ENCODE measurements around the gene MYO9B.
"Not testable (repeated sequence)": the region's sequence is repeated elsewhere in the genome, so short reads cannot be mapped to it uniquely, and the experiment has no call there.

MYO9B gene

DNA sequence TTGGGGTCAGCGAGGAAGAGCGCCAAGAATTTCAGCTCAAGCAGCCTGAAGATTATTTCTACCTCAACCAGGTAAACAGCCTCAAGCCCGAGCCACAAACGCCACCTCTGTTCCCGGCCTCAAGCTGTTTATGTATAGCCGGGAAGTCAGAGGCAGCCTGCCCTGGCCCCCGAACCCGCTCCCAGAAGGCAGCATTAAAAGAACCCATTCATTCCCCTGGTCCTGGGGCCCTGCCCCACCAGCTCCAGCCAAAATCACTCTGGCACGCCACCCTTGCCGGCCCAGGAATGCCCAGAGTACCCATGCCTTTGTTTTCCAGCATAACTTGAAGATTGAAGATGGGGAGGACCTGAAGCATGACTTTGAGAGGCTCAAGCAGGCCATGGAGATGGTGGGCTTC, 78.4 kb downstream of the MYO9B start:
- no peak for DNase-seq

DNA sequence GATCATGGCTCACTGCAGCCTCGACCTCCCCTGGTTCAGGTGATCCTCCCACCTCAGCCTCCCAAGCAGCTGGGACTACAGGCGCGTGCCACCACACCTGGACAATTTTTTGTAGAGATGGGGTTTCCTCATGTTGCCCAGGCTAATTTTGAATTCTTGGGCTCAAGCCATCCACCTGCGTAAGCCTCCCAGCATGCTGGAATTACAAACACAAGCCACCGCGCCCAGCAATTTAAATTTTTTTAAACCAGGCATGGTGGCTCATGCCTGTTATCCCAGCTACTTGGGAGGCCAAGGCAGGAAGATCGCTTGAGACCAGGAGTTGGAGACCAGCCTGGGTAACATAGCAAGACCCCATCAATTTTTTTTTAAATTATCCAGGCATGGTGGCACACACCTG, 79.7 kb downstream of the MYO9B start:
- DNase-seq, result no peak

DNA sequence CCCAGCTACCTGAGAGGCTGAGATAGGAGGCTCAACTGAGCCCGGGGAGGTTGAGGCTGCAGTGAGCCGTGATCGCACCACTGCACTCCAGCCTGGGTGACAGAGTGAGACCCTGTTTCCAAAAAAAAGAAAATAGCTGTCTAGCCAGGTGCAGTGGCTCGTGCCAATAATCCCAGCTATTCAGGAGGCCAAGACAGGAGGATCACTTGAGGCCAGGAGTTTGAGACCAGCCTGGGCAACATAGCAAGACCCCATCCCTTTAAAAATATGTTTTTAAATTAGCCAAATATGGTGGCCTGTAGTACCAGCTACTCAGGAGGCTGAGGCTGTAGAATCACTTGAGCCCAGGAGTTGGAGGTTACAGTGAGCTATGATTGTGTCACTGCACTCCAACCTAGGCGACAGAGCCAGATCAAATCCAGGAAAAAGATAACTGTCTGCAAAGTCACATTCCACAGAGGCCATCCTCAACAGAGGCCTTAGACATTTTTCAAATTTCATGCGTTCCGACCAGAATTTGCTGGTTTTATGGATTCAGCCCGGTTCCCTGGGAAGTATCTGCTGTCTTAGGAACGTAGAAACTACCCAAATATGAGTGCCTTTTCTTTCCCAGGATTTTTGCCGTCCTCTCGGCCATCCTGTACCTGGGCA, 80.8 kb downstream of the MYO9B start:
- DNase-seq, result no peak

DNA sequence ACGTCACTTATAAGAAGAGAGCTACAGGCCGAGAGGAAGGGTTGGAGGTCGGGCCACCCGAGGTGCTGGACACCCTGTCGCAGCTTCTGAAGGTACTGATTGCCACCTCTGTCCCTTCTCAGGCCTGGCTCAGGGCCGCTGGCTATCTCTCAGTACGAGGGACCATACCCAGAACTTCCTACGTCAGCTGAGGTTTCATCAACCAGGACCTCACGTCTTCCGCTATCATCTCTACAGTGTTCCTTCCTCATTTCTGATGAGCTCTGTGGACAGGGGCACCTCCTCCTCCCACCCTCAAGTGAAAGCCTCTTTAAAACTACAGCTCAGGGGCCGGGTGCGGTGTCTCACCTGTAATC, 81.3 kb downstream of the MYO9B start:
- DNase-seq, result no peak

DNA sequence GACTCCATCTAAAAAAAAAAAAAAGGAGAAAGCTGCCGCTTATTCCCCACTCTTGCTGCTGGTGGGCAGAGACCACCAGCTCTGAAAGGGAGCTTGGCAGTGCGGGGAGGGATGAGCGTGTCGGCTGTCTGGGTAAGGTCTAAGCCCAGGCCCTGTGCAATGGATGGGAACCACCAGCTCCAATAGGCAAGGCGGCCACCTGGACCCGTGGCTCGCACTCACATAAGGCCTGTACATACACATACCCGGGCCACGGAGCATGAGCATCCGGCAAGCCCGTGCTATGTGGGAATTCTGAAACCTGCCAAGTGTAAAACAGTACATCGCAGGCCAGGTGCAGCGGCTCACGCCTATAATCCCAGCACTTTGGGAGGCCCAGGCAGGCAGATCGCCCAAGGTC, 83.0 kb downstream of the MYO9B start:
- DNase-seq, result no peak

DNA sequence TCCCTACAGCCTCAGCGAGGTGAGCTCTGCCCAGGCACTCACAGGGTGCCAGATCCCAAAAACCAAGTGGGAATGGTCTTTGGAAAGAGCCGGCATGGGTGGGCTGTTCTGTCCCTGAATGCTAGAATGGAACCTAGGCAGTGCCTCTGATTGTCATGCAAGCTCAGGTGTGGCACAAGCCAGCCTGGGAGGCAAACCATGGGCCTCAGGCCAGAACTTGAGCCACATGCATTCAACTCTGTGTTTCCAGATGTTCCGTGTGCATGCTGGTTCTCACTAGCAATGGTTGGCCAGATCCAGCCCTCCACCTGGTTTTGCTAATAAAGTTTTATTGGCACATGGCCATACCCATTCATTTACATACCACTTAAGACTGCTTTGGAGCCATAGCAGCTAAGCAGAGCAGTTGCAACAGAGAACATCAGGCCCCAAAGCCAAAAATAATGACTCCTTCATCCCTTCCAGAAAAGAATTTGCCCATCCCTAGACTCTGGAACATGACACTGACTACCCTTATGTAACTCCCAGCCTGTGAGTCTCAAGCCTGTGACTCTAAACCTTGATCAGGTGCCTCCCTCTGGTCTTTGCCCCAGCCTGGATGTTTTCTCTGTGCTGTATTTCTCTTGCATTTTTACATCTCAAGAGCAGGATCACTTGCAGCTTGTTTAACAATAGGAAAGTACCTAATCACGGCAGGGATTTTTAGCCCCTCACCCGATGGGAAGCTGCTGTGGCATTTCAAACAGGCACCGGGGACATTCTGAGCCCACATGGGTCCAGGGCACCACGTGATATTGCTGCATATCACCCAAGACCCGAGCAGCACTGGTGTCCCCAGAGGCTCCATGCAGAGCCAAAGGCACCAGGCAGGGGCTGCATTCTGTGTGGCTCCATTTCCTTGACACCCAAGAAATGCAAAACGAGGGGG, 84.2 kb downstream of the MYO9B start:
- DNase-seq, result no peak

DNA sequence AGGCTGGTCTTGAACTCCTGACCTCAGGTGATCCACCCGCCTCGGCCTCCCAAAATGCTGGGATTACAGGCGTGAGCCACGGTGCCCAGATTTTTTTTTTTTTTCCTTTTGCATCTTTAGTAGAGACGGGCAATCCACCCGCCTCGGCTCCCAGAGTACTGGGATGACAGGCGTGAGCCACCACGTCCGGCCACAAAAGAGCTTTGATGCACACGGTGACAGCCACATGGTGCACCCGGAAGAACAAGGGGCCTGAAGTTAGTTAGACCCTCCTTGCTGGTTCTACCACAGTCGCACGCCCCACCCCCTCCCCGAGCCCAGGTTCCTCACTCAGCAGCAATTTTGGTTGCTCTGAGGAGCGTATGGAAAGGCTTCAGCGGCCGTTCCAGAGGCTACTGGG, 85.3 kb downstream of the MYO9B start:
- no peak for DNase-seq

DNA sequence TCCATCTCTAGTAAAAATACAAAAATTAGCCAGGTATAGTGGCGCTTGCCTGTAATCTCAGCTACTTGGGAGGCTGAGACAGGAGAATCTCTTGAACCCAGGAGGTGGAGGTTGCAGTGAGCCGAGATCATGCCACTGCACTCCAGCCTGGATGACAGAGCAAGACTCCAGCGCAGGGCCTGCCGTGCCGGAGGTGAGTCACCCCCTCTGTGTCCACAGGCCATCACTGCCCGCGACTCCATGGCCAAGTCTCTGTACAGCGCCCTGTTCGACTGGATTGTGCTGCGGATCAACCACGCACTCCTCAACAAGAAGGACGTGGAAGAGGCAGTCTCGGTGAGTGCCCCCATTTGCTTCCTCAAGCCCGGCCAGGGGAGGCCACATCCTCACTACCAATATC, 86.6 kb downstream of the MYO9B start:
- not testable (repeated sequence) for DNase-seq

DNA sequence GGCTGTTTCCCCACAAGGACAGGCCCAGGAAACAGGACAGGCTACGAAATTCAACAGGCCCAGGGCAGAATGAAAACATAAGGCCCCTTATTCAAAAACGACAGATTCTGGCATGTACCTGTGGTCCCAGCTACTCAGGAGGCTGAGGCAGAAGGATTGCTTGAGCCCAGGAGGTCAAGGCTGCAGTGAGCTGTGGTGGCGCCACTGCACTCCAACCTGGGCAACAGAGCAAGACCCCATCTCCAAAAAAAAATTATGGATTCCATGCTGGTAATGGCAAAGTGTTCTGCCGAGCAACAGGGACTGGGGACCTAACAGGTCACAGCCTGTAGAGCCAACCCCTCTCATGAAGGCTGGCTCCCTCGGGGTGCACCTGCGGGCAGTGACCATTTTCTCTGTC, 87.0 kb downstream of the MYO9B start:
- no peak for DNase-seq

DNA sequence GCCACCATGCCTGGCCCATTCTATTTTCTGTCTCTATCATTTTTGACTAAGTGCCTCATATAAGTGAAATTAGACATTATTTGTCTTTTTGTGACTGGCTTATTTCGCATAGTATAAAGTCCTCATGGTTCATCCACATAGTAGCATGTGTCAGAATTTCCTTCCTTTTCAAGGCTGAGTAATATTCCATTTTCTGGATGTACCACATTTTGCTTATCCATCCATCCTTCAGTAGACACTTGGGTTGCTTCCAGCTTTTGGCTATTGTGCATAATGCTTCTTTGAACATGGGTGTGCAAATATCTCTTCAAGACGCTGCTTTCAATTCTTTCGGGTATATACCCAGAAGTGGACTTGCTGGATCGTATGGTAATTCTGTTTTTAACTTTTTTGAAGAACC, 88.1 kb downstream of the MYO9B start:
- no peak for DNase-seq

DNA sequence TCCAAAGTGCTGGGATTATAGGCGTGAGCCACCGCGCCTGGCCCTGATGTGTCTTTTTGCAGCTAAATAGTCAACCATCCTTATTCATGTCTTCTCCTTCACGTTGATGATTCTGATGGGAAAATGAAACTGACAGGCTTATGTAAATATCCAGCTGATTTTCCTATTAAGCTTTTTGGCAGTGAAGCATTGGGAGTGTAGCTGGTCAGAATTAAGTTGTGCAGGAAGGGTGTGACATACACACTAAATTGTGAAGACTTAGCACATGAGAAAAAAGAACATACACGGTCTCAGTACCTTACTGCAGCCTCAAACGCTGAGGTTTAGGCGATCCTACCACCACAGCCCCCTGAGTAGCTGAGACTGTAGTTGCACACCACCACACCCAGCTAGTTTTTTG, 89.1 kb downstream of the MYO9B start:
- DNase-seq, result no peak

DNA sequence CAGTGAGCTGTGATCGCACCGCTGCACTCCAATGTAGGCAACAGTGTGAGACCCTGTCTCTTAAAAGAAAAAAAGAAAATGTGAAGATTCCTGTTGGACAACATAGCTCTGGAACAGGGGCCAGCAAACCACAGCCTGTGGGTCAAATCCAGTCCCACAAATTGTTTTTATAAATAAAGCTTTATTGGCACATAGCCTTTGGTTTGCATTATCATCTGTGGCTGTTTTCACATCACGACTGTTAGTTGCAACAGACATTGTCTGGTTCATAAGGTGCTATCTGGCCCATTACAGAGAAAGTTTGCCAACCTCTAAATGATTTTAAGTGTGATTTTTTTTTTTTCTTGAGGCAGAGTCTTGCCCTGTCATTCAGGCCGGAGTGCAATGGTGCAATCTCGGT, 90.1 kb downstream of the MYO9B start:
- no peak for DNase-seq

DNA sequence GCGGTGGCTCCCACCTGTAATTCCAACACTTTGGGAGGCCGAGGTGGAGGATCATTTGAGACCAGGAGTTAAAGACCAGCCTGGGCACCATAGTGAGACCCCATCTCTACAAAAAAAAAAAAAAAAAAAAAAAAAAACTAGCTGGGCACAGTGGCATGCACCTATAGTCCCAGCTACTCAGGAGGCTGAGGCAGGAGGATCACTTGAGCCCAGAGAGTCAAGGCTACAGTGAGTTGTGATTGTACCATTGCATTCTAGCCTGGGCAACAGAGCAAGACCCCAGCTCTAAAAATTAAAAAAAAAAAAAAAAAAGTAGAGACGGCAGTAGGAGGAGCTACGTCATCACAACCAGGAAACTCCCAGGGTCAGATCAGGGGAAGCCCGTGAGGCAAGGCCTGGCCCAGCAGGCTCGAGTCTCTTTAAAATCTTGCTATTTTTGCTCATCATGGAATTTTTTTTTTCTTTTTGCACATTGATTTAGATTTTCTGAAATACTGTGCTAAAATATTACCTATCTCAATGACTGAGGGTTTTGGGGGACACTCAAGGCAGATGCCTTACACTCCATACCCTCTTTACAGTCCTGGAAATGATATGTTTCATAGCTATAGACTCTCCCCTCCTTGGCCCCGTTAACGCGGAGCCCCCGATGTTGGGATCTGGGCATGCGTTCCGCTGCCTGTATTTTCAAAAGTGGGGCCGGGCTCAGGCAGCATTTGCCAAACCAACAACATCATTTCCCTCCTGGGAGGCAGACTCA, 95.1 kb downstream of the MYO9B start:
- DNase-seq, result no peak

DNA sequence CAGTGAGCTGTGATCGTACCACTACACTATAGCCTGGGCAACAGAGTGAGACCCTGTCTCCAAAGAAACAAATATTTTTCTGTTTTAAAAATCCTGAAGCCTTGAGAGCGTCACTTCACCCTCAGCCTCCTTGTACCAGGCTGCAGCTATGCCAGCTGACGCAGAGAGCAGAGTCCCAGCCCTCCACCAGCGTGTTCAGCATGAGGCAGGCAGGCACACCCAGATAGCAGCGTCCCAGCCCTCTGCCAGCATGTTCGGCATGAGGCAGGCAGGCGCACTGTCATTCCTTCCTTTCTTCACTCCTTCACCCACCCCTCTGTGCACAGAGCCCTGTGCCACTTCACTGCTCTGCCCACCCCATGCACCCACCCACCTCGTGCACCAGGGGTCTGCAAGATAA, 96.3 kb downstream of the MYO9B start:
- no peak for DNase-seq

DNA sequence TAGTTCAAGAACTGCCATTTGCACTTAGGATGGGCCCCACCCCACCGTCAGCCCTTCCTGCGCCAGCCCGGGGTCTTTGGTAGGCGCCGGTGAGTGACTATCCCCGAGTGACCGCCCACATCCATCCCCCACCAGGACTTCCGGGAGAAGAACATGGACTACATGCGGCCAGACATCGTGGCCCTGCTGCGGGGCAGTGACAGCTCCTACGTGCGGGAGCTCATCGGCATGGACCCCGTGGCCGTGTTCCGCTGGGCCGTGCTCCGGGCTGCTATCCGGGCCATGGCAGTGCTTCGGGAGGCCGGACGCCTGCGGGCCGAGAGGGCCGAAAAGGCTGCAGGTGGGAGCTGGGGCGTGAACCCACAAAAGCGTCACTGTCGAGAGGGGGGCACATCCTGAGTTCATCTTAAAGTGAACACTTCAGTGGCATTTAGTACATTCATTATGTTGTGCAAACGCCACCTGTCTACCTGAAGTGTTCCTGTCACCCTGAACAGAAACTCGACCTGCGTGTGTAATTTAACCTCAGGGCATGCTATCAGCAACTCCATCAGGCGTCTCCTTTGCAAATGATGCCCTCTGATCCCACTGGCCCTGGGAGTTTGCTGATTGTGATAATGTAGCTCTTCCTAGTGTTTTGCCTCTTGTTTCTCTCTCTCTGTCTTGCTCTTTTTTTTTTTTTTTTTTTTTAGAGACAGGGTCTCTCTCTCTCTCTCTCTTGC, 97.2 kb downstream of the MYO9B start:
- no peak for DNase-seq

DNA sequence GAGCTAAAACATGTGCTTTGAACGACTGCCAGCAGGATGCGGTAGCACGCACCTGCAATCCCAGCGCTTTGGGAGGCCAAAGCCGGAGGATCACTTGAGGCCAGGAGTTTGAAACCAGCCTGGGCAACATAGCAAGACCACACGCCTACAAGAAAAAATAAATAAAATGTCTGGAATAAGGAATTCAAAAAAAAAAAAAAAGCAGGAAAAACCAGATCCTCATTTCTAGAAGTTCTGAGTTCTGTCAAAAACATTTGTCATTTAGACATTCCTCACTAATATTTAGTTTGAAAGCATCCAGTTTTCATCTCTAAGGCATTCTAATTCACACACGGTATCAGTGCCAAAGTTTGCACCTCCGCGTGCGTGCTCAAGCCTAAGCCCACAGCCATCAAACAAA, 102.7 kb downstream of the MYO9B start:
- no peak for DNase-seq

DNA sequence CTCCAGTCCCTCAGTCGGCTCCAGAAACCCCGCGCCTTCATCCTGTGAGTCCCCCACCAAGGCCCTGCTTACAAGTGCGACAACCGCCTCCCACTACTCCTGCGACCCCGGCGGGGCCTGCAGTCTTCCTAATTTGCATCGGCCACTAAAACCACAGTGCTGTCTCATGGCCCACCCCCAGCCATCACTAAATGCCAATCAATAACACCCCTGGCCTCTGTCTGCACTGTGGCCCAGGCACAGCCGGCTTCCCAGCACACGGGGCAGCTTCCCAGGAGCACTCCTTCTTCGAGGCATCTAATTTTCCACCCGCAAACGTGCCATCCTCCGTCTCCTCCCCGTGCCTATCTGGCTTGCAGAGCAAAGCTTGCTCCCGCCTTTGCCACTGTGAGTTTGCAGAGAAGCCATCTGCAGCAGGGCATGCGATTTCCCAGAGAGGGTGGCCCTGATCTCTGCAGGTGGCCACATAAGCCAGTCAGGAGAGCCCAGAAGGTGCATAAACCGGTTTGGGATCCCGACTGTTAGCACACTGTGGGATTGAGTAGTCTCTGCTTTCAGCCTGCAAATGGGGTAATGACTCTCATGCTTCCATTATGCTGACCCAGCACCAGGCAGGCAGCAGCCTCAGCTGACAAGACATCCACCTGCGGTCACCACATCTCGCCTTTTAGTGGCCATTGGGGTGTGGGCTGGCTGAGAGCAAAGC, 105.6 kb downstream of the MYO9B start:
- no peak for DNase-seq

DNA sequence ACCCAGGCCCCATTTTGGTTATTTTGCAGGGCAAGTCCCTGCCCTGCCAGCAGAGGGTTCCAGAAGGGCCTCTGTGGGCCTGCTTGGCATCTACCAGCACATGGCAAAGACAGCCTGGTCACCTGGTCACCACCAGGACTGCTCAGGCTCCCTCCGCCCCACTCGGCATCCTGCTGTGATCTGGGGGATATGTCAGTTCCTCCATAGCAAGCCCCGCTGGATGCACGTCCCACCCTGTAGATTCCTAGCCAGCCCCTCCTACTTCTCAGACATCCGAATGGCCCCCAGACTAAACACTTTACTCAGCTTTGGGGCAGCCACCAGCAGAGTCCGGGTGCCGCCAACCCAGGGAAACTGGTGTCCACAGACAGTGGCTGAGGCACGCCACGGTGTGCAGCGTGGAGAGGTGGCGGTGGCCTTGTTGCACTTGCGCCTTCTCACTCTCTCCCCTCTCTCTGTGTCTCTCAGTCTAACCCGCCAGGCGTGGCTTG, 107.7 kb downstream of the MYO9B start:
- DNase-seq, result no peak

DNA sequence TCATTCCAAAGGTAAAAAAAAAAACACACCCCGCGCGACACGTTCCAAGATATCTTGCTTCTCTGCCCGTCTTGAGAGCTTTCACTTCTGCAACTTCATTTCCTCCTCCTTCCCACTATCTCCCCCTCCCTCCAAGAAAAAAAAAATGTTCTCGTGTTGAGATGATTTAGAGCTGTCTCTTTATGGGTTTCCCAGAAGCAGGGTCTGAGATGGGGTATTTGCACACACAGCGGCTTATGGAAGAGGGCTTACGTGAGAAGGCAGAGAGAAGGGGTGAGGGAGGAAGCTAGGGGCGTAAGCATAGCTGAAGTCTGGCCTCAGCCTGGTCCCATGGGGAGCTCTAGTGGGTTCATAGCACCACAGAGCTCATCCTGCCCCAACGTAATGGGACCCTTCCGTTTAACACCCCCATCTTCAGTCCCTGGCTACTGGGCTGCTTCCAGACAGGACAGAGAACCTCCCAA, 108.3 kb downstream of the MYO9B start:
- DNase-seq, result no peak

DNA sequence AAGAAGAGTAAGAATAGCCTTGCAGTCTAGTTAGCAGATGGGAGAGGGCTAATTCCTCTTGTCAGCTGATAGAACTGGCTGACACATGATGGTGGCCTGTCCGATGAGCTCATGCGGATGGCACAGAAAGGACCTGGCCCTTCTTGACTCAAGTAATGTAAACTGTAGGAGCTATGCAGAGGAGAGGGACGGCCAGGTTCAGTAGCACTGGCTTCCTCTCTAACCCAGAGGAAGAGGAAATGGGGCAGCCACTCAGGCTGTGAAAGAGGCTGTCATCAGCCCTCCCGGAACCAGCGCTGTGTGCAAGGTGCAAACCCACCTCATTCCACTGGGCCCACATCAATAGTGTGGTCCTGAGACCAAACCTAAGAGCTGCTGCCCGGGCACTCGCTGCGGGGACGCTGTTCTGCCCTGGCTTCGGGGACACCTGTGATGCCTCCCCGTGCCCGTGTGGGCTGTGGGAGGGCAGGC, 108.8 kb downstream of the MYO9B start:
- no peak for DNase-seq

DNA sequence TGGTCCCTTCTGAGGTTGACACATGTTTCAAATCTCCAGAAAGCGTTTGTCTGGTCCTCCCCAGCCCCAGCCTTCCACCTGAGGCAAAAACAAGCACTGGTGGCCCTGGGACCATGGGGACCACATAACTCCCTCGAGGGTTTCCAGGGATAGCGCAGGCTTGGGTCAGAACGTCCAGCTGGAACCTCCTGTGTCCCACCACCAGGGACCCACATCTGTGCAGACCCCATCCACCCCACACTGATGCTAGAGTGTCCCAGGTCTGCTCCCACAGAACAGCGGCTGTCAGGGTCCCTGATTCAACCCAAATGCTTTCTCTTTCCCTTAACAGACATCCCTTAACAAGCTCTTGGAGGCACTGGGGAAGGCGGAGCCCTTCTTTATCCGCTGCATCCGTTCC, 110.0 kb downstream of the MYO9B start:
- no peak for DNase-seq

DNA sequence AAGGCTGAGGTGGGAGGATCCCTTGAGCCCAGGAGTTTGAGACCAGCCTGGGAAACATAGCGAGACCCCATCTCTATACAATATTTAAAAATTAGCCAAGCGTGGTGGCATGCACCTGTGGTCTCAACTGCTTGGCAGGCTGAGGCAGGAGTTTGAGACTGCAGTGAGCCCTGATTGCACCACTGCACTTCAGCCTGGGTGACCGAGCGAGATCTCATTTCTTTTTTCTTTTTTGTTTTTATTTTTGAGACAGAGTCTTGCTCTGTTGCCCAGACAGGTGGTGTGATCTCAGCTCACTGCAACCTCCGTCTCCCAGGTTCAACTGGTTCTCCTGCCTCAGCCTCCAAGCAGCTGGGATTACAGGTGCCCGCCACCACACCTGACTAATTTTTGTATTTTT, 116.2 kb downstream of the MYO9B start:
- DNase-seq, result not testable (repeated sequence)
